Lung microvascular endothelial cell (primary cell): ENCODE results near the gene WDR91. TPM values are rescaled to one million over a fixed set of nuclear protein-coding genes. Genes with fewer than 3 reads are reported as not detected.

Experiments
- DNase-seq, 2 donors: peaks; one replicate each; pipeline versions ENCODE4 v3.0.0 to v3.0.0-alpha.2; 2010; ENCODE audit warnings: low read depth in 2 of 2
- total RNA-seq: library from RNA; depleted of rRNA; stranded (reverse); fragments of >200 nt; gene quantifications from 2 replicates; pipeline ENCODE4 v1.2.1, GENCODE V29; 2014

WDR91 gene
- total RNA-seq, 1 donor from 2014 or later, result 4.0 TPM

DNA sequence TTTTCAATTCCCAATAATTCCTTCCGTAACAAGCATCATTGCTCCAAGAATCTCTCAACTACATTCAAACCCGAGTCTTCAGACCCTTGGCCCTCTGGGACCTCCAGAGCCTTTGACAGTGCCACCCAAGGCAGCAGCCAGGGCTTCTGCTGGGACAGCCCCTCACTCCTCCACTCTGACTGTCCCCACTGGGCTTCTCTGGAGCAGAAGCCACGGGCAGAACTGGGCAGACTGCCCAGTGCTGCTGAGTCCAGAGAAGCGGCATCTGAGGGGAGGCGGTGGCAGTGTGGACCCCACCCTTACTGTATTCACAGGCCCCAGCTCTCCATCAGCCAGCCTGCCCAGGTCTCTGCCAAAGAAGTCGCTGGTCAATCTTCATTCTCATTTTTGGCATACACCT is 49.7 kb downstream of the WDR91 start:
- no peak for DNase-seq

GRCh38 chr7:135160858-135161653 is 50.3 kb downstream of the WDR91 start:
- peak in 1 of 2 donors; percentile 65 for DNase-seq

- peak; percentile 80 to 85 for DNase-seq
These were observed 51.0 kb downstream of the WDR91 start for GRCh38 chr7:135160098-135160857.

- peak in 1 of 2 donors; percentile 27 for DNase-seq
These were observed 51.8 kb downstream of the WDR91 start for GRCh38 chr7:135159359-135160085.

DNA sequence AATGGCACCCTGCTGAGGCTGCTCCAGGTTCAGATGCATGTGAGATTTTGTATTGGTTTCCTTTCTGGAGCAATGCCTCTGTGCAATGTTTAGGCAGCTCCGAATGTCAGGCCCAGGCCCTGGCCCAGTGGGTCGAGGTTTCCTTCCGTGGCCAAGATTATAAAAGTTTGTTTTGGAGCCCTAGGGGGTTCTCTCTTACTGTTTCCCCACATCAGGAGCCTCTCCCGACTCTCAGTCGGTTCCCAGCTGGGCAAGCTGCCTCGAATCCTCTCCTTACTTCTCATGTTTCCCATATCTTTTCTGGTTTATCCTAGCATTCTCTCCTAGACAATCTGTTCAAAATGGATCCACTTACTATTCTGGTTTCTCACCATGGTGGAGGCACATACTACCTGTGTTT is 52.5 kb downstream of the WDR91 start:
- DNase-seq, result no peak

- no peak for DNase-seq
These were observed 53.1 kb downstream of the WDR91 start for GRCh38 chr7:135158141-135158655.

DNA sequence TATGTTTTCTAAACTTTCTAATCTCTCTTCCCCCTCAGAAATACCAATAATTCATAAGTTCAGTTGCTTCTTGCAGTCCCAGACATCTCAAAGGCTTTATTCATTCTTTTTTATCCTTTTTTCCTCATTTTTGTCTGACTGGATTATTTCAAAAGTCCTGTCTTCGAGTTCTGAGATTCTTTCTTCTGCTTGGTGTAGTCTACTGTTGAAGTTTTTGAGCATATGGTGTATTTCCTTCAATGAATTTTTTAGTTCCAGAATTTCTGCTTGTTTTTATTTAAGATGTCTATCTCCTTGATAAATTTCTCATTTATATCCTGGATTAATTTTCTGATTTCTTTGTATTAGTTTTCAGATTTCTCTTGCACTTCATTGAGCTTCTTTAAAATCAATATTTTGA is 55.0 kb downstream of the WDR91 start:
- no peak for DNase-seq

- DNase-seq, result no peak
These were observed 56.6 kb downstream of the WDR91 start for GRCh38 chr7:135154734-135155133.

- no peak for DNase-seq
These were observed 58.9 kb downstream of the WDR91 start for GRCh38 chr7:135152442-135152841.

DNA sequence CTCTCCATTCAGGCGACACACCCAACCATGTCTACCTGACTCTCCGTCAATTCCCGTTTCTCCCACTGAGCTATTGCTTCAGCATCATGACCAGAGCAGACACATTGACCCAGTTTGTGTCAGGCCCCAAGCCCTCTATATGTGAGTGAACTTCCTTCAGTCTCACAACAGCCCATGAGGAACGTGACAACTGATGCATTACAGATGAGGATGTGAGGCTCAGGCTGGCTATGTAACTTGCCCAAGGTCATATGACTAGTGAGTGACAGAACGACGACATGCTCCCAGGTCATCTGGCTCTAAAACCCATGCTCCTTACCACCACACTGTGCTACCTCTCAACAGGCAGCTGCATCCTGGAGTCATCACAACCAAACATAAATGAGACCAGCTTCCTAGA is 59.8 kb downstream of the WDR91 start:
- peak; percentile 56 to 61 for DNase-seq

DNA sequence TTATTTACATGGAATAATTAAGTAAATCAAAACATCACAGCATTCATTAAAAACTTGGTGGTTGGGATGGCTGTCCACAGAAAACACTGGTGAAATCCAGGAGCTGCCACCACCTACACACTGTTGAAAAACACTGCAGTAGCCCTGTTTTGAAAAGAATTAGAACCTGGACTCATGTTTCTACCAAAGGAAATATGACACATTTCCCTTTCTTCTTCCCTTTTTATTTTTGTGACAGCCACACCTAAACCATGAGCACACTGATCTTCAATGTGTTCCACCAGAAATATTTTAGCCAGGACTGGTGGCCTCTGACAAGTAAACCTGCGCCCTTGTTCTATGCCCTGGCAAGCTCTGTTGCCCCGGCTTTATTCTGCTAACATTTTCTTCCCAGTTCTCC is 60.2 kb downstream of the WDR91 start:
- DNase-seq, result peak; percentile 36 to 73

GRCh38 chr7:135150072-135150782 is 61.1 kb downstream of the WDR91 start:
- peak; percentile 26 to 68 for DNase-seq

DNA sequence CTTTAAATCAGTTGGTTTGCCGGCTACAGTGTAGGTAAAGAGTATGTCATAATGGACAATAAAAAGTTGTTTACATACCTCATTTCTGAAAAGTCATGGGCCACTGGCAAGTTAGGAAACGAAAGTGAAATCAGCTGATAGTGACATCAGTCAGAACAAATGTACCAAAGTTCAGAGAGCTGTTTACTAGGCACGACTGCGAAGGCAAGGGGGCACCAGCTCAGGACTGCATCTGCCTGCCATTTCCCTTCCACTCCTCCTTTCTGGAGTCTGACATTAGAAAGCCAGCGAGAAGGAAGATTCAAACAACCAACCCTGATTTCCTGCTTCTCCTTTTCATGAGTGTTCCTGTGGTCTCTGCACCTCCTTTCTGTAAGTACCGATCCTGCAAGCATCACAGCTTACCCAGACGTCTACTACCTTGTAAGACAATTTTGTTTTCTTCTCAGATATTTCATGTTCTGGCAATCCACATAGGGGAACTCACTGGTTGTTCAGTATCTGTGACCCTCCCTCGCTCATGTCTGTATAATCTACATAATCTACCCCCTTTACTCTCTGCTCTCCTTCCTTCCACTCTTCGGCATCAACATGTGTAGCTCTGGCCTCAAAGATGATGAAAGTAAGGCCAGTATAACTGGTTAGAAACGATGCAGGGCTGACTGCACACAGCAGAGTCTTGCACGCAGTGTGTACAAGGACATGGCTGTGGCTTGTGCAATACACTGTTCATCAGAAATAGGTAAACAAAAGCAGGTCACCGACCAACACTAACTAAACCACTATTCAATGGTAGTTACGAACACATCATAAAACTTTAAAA is 63.2 kb downstream of the WDR91 start, which contains the start of gene TMEM140:
Gene TMEM140, plus strand, starts transcription at position 174 of the 823 bp plus-strand sequence. CDS start 16,370 bp downstream, outside the sequence.
- DNase-seq, result peak; percentile 89 to 97

- peak; percentile 57 to 90 for DNase-seq
These were observed 63.9 kb downstream of the WDR91 start for GRCh38 chr7:135147341-135147898.

DNA sequence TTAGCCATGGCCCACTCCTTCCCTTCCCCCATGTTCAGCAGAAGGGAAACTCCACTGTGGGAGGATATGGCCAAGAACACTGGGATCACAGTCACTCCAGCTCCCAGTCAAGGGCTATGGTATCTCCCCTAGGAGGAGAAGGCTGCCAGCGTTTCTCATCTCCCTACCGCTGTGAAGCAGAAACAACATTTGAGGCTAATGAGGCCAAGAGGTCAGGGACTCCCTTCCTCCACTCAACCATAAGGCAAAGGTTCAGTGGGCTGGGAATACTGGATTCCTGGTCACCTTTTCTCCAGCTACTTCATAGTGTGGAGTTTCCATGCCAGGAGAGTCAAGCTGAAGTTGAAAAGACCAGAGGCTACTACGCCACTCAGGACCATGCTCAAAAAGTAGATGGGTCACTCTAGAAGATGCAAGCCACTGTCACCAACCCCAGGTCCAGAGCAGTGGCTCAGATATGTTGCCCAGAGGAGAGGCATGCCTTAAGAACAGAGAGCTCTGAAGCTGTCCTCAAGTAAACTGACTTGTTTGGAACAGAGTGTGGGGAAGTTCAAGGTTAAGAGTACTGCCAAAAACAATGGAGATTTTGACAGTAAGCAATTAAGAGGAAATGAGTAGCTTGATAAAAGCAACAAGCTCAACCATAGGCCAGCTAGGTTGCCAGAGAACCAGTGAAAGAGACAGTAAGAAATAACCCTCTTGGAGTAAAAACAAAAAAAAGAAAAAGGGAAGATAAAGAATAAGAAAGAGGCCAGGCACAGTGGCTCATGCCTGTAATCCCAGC is 67.2 kb downstream of the WDR91 start:
- peak; percentile 43 to 93 for DNase-seq
